Activated T-cell treated with anti-CD3 and anti-CD28 coated beads, Interleukin-2, amount 50 U/mL, for 1 hour (primary cell): ENCODE measurements around the gene TMEM98.
"Not testable (repeated sequence)": the region's sequence is repeated elsewhere in the genome, so short reads cannot be mapped to it uniquely, and the experiment has no call there.

ENCODE experiments used
- DNase-seq: peaks from one replicate; pipeline ENCODE4 v3.0.0-alpha.2; 2020

TMEM98 gene, protein sequence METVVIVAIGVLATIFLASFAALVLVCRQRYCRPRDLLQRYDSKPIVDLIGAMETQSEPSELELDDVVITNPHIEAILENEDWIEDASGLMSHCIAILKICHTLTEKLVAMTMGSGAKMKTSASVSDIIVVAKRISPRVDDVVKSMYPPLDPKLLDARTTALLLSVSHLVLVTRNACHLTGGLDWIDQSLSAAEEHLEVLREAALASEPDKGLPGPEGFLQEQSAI

DNA sequence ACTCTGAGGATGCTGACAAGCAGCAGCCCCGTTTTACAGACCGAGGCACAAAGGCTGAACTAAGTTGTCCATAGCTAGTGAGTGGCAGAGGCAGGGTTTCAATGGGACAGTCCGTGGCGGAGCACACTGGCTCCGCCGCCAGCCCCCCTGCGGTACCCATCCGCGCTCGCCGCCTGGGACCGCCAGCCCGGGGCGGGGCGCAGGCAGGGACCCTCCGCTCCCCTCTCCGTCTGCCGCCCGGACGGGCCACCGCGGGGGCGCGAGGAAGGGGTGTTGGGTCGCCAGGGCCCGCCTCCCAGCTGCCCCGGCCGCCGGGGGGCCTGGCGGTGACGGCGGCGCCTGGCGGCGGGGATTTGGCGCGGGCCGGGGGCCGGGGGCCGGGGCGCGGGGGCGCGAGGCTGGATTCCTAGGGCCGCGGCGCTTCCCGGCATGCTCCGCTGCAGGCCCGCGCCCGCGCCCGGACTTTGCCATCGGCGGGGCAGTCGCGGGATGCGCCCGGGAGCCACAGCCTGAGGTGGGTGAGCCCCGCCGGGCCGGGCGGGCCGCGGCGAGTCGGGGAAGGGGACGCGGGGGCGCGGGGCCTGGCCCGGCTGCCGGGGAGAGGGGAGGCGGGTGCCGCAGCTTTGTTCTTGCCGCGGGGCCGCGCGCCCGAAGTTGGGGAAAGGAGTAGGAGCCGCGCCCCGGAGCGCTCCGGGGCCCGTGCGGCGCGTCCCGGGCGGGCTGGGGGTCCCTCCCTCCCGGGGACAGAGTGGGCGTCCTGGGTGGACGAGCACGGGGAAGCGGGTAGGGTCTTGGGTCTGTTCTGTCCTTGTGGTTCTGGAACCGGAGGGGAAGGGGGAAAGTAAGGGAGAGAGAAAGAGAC lies at the start of gene TMEM98:
TSS of gene TMEM98 (plus strand) at position 430 of the 862 bp plus-strand sequence. CDS start 3,376 bp downstream, outside the sequence.
- no peak for DNase-seq

DNA sequence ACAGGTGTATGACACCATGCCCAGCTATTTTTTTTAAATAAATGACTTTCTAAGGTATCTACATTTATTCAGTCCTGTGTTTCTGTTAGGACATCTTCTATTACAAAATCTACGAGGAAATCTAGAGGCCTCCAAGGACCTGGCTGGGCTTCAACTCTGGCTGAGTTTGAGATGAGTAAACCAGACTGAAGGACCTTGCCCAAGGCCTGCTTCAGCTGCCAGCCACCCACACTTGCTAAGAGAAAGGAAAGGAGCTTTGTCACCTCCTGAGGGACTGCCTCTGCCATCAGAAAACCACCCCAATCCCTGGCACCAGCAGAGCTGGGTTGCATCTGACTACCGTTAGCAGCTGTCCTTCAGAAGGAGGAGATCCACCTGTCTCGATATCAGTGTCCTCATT lies 49.7 kb upstream of the TMEM98 start:
- DNase-seq = no peak

GRCh38 chr17:32879134-32879533 lies 48.8 kb upstream of the TMEM98 start:
- DNase-seq = no peak

GRCh38 chr17:32880671-32881453 lies 47.1 kb upstream of the TMEM98 start:
- DNase-seq = no peak

DNA sequence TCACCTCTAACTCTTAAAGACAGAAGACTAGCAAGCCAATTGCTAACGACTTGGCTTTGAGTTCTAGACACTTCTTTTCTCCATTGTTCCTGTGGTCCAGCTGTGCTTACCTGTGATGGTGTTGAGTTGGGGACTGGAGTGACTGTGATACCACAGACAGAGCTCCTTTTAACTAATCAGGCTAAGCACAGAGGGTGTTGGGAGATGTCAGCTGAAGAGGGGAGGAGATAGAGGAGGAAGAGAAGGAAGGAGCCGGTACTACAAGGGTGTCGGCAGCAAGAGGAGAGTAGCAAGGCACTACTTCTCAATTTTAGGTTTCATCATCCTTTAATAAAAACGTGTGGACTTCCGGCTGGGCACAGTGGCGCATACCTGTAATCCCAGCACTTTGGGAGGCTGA lies 45.9 kb upstream of the TMEM98 start:
- DNase-seq = no peak

- DNase-seq = no peak
Observed at GRCh38 chr17:32882734-32883133, 45.2 kb upstream of the TMEM98 start.

DNA sequence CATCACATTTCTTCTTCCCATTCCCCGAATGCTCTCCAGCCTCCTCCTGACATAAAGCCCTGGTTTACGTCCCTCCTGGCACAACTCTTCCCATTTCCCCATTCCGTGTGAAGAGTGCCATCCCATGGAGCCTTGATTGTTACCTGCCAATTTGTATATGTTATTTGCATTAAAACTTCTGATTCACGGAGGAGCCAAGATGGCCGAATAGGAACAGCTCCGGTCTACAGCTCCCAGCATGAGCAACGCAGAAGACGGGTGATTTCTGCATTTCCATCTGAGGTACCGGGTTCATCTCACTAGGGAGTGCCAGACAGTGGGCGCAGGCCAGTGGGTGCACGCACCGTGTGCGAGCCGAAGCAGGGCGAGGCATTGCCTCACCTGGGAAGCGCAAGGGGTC lies 41.0 kb upstream of the TMEM98 start:
- not testable (repeated sequence) for DNase-seq

DNA sequence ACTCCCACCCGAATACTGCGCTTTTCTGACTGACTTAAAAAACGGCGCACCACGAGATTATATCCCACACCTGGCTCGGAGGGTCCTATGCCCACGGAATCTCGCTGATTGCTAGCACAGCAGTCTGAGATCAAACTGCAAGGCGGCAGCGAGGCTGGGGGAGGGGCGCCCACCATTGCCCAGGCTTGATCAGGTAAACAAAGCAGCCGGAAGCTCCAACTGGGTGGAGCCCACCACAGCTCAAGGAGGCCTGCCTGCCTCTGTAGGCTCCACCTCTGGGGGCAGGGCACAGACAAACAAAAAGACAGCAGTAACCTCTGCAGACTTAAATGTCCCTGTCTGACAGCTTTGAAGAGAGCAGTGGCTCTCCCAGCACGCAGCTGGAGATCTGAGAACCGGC lies 40.5 kb upstream of the TMEM98 start:
- DNase-seq = not testable (repeated sequence)

DNA sequence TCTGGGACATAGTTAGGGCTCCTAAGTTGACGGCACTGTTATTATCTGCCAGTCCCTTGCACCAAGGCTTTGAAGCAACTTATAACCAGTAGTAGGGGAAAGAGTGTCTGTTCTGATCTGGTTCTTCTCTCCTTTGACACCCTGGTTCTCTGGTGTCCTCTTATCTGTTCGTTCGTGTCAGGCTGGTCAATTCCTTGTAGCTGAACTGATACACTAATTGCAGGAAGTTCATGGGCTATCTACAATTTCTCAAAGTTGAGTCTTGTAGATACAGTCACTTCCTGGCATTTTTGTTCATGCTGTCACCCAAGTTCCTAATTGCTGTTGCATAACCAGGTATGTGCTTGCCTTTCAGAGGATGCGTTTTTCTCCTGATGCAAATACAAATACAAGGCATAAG lies 33.7 kb upstream of the TMEM98 start:
- DNase-seq = no peak

DNA sequence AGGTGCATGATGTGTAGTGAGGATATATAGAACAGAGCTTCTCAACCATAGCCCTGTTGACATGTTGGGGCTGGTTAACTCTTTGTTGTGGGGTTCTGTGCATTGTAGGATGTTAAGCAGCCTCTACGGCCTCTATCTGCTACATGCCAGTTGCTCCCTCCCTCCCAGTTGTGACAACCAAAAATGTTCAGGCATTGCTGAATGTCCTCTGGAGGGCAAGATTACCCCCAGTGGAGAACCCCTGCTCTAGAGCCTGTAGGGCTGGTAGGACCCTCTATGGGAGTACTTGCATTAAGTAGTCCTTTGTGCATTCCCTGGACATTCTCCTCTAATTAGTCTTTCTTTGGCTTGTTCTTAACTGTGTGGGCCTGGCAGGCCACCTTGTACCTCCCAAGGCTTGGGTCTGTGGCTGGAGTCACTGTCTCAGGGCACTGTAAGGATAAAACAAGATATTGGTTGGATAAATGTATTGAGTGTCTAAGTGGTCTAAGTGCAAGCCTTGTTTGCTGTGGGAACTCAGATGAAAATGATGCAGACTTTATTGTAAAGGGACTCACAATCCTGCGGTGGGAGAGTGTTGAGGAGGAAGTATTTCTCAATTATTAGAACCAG lies 31.2 kb upstream of the TMEM98 start:
- no peak for DNase-seq

- DNase-seq = no peak
Observed at GRCh38 chr17:32899236-32900013, 28.5 kb upstream of the TMEM98 start.

- no peak for DNase-seq
Observed at GRCh38 chr17:32901743-32902142, 26.2 kb upstream of the TMEM98 start.

DNA sequence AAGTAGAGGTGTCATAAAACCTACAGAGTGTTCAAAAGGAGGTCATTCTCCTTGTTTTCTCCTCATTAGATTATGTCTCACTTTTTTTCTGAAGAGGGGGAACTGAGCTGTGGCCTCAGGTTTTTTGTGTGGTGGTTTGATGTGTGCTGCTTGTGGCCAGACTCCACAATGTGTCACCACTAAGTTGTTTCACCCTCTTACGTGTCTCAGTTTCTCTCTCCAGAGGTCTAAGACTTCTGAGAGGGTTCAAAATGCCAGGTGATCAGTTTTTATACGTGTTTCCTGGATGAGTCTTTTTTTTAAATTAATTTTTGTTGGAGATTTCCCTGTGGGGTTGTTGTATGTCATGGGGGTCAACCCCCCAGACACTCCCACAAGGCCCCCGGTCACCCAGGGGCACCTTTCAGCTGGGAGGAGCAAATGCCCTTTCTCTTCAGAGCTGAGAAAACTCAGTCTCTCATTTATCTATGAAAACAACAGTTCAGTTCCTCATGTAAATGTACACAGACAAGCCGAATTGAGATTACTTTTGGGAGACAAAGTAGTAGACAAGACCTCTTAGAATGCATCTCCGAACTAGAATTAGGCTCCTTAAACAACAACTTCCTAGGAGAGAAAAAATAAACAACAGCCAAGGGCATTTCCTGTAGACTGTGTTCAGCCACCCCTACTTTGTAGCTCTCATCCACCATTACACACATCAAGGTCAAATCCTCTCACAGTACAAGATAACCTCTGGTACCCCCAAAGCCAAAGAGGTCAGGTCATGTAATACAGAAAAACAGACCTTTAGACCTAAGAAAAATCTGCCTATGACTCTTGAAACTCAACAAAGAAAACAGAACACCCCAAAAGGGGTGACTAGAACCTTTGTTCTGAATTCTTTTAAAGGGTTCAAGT lies 23.9 kb upstream of the TMEM98 start:
- DNase-seq = no peak

GRCh38 chr17:32904891-32905290 lies 23.1 kb upstream of the TMEM98 start:
- no peak for DNase-seq

DNA sequence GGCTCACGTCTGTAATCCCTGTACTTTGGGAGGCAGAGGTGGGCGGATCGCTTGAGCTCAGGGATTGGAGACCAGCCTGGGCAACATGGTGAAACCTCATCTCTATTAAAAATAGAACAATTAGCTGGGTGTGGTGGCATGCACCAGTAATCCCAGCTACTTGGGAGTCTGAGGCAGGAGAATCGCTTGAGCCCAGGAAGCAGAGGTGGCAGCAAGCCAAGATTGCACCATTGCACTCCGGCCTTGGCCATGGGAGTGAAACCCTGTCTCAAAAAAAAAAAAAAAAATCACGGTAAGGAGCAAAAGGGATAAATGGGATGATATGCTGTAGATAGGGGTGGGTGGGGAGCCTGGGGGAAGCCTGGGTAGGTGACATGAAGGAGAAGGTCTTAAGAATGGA lies 20.4 kb upstream of the TMEM98 start:
- no peak for DNase-seq

DNA sequence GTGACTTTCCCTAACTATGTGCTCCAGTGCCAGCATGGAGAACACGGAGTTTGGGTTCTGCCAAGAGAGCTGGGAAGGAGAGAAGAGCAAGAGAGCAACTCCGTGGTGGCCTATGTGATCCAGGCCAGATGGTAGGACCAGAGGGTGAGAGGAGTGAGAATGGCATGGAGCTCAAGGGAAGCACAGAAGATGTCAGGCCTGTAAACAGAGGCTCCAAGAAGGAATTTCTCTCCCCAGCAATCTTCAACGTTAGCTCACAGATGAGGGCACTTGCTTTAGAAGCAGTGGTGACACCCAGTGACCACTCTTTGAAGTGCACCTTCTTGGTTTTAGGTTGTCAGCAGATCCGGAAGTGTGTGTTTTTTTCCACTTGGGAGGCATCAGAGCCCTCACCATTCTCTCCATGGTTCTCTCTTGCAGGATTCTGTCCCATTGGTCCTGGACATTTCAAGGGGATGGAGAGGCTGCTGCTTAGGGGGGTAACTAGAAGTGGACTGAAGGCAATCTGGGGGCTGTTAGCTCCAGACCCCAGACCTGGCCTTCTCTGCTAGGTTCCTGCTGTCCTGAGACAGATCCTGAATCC lies 18.1 kb upstream of the TMEM98 start:
- peak; percentile 24 for DNase-seq

- no peak for DNase-seq
Observed at GRCh38 chr17:32910769-32911168, 17.2 kb upstream of the TMEM98 start.

DNA sequence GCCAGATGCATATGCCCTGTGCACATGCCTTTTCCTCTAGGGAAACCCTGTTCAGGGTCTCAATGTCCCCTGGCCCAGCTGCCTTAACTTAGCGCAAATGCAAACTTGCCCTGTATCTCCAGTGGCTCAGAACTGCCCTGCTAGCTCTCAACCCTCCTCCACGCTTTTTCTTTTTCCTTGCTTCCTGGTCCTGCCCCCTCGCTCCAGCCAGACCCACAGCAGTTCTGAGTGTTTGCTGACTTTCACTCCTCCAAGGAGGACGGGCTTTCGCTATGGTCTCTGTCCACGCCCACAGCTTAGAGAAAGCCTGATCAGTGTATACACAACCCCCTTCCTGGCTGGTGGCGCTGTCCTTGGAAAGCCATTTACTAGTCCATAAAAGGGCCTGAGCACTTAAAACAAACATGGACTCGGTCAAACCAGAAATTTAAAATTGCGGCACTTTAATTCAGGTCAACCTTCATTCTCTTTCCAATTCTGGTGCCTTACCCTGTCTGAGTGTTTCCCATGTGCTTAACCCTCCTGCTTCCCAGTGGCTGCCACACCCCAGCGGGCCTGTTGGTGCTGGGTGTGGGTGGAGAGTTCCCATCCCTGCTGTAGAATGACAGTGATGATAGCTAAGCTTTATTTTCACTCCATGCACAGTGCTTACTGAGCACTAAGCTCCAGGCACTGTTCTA lies 15.6 kb upstream of the TMEM98 start:
- DNase-seq = no peak

GRCh38 chr17:32913593-32913992 lies 14.4 kb upstream of the TMEM98 start:
- no peak for DNase-seq

DNA sequence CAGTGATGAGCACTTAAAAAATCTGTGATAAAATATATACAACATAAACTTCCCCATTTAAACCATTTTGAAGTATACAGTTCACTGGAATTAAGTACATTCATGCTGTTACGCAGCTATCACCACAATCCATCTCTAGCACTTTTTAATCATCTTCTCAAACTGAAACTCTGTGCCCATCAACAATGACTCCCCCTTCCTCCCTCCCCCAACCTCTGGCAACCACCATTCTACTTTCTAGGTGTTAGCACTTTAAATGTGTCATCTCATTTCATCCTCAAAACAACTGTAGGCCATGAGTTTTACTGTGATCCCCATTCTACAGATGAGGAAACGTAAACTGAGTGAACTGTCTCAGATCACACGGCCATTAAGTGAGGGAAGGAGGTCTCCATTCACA lies 13.8 kb upstream of the TMEM98 start:
- DNase-seq = no peak
